EL (cell line): Measurements from ENCODE around the gene SLC40A1.

Source experiments
- DNase-seq: peaks from one replicate; pipeline ENCODE4 v3.0.0-alpha.2; 2016

The SLC40A1 gene

DNA sequence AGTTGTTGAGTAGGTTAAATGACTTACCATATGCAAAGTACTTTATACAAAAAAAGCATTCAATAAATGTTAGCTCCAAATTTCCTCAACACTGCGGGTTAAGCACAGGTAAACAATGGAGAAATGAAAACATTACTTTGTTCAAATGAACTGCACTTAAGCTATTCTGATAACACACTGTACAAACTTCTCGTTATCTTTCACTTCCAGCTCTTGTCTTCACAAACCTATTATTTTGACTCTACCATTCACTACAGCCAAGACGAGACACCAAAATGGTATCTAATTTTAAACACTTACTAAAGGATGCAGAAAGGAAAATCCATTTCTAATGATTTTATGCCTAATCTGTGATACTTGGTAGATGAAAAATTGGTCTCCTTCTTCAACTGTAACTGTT, 43.8 kb downstream of the SLC40A1 start:
- DNase-seq, result no peak

- DNase-seq, result peak; percentile 65
Observed at GRCh38 chr2:189534854-189535832, 45.4 kb downstream of the SLC40A1 start.

GRCh38 chr2:189533288-189534035, 47.1 kb downstream of the SLC40A1 start:
- no peak for DNase-seq

GRCh38 chr2:189530965-189531637, 49.5 kb downstream of the SLC40A1 start:
- DNase-seq, result no peak

DNA sequence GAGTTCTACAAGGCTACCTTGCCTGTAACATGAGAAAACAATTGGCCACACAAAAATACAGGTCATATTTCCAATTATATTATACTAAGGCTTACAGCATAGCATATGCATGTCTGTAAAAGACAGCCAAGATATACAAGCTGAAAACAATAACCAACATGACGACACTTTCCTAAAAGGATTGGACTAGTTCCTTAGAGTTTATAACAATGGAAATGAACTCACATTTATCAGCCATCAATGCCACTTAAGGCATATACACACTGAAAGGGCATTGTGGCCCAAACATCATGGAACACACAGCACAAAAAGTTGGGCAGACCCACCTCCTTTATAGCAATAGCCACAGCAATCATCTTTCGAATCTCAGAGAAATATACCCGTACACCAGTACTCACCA, 52.0 kb downstream of the SLC40A1 start:
- DNase-seq, result no peak

- no peak for DNase-seq
Observed at GRCh38 chr2:189527812-189528592, 52.6 kb downstream of the SLC40A1 start.

DNA sequence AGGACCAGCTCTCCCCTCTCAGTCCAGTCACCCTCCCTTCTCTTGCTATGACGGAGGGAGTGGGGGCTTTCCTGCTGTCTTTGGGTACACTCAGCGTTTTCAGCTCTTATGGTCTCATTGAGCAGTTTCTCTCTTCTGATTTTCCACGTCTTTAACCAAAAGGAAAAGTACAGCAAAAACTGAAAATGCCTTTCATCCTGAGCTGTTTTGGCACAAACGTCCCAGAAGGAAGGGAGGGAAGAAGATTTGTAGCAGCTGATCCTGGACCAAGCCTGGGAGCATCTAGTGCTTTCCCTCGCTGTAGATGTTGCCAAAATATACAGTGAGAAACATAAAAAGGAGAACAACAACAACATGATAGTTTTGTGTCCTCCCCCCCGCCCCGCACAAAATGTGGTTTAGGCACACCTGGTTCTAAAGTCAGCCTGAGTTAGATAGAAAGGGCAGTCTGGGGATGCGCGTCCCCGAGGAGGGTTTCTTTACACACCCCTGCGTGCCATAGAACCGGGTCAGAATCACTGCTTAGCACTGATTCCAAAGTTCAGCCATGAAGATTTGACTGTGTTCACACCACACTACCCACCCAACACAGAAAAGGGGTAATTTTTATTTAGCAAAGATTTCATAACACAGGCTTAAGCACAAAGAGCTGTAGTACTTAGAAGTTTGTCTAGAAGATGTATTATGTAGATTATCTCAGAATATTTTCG, 53.4 kb downstream of the SLC40A1 start:
- DNase-seq, result no peak

DNA sequence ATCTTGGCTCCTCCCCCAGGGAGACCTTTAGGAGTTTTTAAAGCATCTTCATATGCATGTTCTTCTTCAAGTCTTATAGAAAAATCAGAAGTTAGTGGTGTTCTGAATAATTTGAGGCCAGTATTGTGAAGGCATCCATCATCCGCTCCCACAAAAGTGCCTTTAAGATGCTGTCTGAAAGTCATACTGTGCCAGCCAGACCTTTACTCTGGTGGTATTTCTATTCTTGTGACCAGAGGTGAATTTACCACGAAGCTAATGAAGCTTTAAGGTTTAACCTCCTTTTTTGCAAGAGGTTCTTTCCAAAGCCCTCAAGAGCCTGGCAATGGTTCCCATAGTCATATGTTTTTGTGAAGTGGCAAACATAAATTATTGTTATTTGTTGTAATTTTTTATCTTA, 54.3 kb downstream of the SLC40A1 start:
- no peak for DNase-seq

DNA sequence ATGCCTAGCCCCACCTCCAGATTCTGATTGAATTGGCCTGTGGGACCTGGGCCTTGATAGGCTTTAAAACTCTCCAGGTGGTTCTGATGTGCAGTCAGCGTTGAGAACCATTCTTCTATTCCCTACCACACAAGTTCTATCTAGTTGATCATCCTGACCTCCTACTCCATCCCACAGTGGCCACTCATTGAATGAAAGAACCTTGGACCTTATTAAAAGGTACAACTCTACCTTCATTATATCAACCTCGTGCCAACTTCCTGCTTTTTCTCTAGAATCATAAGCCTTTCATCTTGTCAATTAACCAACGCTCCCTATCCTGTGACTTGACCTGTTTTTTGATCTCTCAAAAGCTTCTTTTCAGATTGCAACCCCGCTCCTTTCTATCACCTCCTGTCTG, 55.8 kb downstream of the SLC40A1 start:
- DNase-seq, result no peak

- no peak for DNase-seq
Observed at GRCh38 chr2:189522435-189523151, 58.0 kb downstream of the SLC40A1 start.

GRCh38 chr2:189521699-189522434, 58.7 kb downstream of the SLC40A1 start:
- DNase-seq, result no peak

DNA sequence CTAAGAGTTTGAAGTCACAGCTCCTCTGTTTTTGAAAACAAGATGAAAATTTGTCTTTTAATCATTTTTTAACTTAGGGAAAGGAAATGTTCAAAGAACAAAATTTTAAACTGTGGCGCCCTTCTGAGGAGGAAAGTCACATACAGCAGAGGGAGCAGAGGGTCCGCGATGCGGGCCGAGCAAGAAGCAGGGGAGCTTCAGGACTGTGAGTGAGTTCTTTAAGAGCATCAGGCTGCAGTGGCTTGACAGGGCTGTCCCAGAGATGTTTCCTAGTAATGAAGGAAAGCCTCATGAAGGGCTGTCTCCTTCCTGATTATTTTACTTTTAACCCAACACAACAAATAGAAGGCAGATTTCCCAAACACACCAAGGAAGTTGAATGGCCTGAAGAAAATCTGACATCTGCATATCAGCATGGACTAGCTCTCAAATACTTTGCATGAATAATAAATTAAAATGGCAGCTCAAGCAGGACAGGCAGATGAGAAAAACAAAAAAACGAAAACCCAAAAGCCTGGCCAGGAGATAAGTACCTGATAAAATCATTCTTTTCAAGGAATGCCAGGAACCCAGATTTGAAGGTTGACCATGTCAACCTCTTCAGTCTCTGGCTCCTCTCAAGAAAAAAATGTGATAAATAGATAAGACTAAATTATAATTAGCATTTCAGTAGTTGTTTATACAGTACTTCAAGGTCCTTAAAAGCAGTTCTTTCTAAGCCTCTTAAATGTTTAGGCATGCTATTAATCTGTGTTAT, 60.8 kb downstream of the SLC40A1 start:
- no peak for DNase-seq

- peak; percentile 31 for DNase-seq
Observed at GRCh38 chr2:189517847-189518535, 62.6 kb downstream of the SLC40A1 start.

DNA sequence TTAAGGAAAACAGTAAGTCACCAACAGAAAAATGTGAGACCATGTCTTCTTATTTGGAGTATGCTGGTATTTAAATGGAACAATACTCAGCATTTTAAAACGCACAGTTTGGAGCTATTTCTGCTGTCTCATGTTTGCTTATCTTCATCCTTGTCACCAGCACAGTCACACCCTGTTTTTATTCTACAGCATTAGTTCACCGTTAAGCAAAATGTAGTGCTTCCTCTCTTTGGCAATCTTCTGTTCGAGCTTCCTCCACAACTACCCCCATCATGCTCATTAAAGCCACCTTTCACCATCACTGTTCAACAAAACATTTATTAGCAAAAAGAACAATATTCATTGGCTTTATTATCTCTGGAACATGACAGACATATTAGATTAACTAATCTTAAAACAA, 64.0 kb downstream of the SLC40A1 start:
- no peak for DNase-seq

- DNase-seq, result no peak
Observed at GRCh38 chr2:189515264-189515663, 65.3 kb downstream of the SLC40A1 start.

GRCh38 chr2:189514104-189514503, 66.5 kb downstream of the SLC40A1 start:
- DNase-seq, result no peak

- DNase-seq, result no peak
Observed at GRCh38 chr2:189512879-189513278, 67.7 kb downstream of the SLC40A1 start.

DNA sequence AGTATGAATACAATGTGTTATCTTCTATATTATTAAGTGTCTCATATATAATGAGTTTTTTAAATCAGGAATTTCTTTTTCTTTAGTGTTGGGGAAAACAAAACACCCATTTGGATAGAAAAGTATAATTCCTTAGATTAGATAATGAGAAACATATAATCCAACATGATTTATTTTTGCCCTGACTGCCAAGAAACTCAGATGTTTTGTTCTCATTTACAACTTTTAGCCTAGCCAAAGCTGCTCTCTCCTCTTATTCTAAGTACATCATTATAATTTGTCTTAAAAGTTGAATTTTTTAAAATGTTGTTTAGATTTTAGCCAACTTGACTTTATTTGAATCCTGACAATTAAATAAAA, 68.6 kb downstream of the SLC40A1 start:
- no peak for DNase-seq
